Activated CD8-positive, alpha-beta T cell treated with anti-CD3 and anti-CD28 coated beads for 36 hours (primary cell): ENCODE measurements around the gene TELO2. TPM values are rescaled to one million over a fixed set of nuclear protein-coding genes. Genes with fewer than 3 reads are reported as not detected.

Experiments
- ATAC-seq: fragments of 200-7000 bp; cut with Tn5 transposase; one replicate; pipeline ENCODE4 v1.10.0; 2021; ENCODE audit warnings: mild to moderate bottlenecking, moderate library complexity
- CTCF ChIA-PET: fragments of 350-600 bp; sonication (Branson Sonifier 250); formaldehyde crosslinking; loops from one replicate; lab custom pipeline; 2021; ENCODE audit warnings: antibody characterized with exemption; lab: Charles Lee
- POLR2A ChIA-PET: fragments of 350-600 bp; sonication (Branson Sonifier 250); formaldehyde crosslinking; loops from one replicate; lab custom pipeline; 2021; ENCODE audit warnings: antibody characterized with exemption; lab: Charles Lee
- DNase-seq: peaks from one replicate; pipeline ENCODE4 v3.0.0-alpha.2; 2020
- H3K27ac Mint-ChIP-seq: one replicate; pipeline ENCODE4 v1.8.0; 2021; ENCODE audit warnings: mild to moderate bottlenecking, mixed read lengths
- H3K27me3 Mint-ChIP-seq: one replicate; pipeline ENCODE4 v1.8.0; 2021; ENCODE audit warnings: mixed read lengths
- H3K36me3 Mint-ChIP-seq: one replicate; pipeline ENCODE4 v1.8.0; 2021; ENCODE audit warnings: low read depth, mixed read lengths
- H3K4me1 Mint-ChIP-seq: one replicate; pipeline ENCODE4 v1.8.0; 2021; ENCODE audit warnings: low read depth, mixed read lengths
- H3K4me3 Mint-ChIP-seq: one replicate; pipeline ENCODE4 v1.8.0; 2021; ENCODE audit warnings: mild to moderate bottlenecking, moderate library complexity, mixed read lengths
- H3K9me3 Mint-ChIP-seq: one replicate; pipeline ENCODE4 v1.8.0; 2021; ENCODE audit warnings: mixed read lengths
- intact Hi-C: fragments of 100-400 bp; cut with micrococcal nuclease; formaldehyde crosslinking; loops from one replicate; pipeline ENCODE4 v1.10.0; 2022
- total RNA-seq, 2 experiments: library from RNA; stranded (reverse); gene quantifications; one replicate each; pipeline ENCODE4 v1.2.3, GENCODE V29; 2021
- TF ChIP-seq, protein P1 (sequence below): fragments of 200-600 bp; IDR thresholded peaks from one replicate; pipeline ENCODE4 v1.8.0; 2022; ENCODE audit warnings: antibody characterized with exemption, mild to moderate bottlenecking

Gene TELO2
- total RNA-seq, 2 experiments from 2014 or later, result 59.1 to 62.1 TPM

DNA sequence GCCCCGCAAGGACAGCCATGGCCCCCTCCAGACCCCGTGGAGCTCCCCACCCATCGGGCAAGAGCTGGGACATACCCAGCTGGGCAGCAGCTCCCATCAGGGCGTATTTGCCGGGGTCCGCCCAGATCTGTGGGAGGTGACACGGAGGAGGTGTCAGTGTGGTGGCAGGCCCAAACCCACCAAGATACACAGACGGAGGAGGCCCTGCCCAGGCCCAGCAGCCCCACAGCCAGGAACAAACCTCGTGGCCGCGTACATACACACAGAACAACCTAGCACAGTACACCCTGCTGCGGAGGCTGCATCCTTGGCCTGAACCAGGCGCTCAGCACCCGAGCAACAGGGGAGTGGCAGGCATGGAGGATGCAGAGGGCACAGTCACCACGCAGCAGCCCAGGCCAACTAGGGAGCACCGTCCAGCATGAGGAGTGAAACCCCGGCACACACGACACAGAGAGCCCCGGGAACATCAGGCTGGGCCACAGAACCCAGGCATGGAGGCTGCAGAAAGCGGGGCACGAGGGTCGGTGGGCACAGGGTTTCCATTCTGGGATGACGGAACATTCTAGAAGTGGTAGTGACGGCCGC lies 43.9 kb upstream of the TELO2 start:
- TF ChIP-seq, protein P1, sequence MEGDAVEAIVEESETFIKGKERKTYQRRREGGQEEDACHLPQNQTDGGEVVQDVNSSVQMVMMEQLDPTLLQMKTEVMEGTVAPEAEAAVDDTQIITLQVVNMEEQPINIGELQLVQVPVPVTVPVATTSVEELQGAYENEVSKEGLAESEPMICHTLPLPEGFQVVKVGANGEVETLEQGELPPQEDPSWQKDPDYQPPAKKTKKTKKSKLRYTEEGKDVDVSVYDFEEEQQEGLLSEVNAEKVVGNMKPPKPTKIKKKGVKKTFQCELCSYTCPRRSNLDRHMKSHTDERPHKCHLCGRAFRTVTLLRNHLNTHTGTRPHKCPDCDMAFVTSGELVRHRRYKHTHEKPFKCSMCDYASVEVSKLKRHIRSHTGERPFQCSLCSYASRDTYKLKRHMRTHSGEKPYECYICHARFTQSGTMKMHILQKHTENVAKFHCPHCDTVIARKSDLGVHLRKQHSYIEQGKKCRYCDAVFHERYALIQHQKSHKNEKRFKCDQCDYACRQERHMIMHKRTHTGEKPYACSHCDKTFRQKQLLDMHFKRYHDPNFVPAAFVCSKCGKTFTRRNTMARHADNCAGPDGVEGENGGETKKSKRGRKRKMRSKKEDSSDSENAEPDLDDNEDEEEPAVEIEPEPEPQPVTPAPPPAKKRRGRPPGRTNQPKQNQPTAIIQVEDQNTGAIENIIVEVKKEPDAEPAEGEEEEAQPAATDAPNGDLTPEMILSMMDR, result no peak
- H3K36me3 Mint-ChIP-seq, result no peaks in the 10 kb centered on the region
- intact Hi-C loops, result no loop called here
- H3K4me3 Mint-ChIP-seq, result no peak overlapping the region
- ChIA-PET POLR2A (no interaction called here), CTCF (no interaction called here)
- ATAC-seq (no peak), DNase-seq (no peak)
- no peaks in the 10 kb centered on the region for H3K9me3 Mint-ChIP-seq
- no peak overlapping the region for H3K27ac Mint-ChIP-seq
- H3K4me1 Mint-ChIP-seq, result no peaks in the 10 kb centered on the region
- H3K27me3 Mint-ChIP-seq, result no peaks in the 10 kb centered on the region

DNA sequence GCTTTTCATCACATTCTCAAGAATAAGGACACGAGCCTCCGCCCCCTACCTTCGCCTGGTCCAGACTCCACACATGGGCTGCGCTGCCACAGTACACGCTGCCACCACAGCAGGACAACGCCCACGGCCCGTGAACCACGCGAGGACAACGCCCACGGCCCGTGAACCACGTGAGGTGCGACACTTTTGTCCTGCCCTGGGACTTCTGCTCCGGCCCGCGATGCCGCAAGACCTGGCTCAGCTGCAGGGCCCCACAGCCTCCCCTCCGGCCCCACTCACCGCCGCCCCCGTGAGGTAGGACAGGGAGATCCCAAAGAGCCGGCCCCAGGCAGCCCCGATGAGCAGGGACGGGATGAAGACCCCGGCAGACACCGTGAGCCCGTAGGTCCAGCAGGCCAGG lies 42.9 kb upstream of the TELO2 start:
- intact Hi-C loops, result no loop called here
- ChIA-PET CTCF (no interaction called here), POLR2A (interaction anchor here (1.0 kb wide), 1 partner anchor 42 kb away, joined by 3 read pairs; no protein-coding TSS in a partner anchor)
- Mint-ChIP-seq H3K4me1 (no peaks in the 10 kb centered on the region), H3K4me3 (no peak overlapping the region), H3K27me3 (no peaks in the 10 kb centered on the region), H3K36me3 (no peaks in the 10 kb centered on the region), H3K9me3 (no peaks in the 10 kb centered on the region), H3K27ac (no peak overlapping the region)
- no peak for DNase-seq
- TF ChIP-seq, protein P1, result no peak
- no peak for ATAC-seq

DNA sequence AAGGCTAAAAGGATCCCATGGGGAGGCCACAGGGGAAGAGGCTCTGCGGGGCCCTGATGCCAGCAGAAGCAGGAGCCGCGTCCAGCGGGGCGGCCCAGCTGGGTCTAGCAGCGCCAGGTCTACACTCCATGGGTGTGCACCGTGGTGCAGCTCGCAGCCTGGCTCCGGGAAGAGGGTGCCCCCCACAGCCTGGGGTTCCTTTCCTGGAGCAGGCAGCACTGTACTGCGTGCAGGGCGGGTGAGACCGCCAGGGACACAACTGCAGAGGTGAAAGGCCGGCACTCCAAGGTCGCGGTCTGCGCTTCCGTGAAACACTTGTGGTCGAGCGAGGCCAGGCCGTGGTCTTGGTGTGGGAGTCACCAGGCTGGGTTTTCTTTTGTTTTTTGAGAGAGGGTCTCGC lies 42.3 kb upstream of the TELO2 start:
- DNase-seq, result no peak
- no peaks in the 10 kb centered on the region for H3K9me3 Mint-ChIP-seq
- ChIA-PET POLR2A (interaction anchor here (1.0 kb wide), 1 partner anchor 42 kb away, joined by 3 read pairs; no protein-coding TSS in a partner anchor), CTCF (no interaction called here)
- intact Hi-C loops, result no loop called here
- H3K36me3 Mint-ChIP-seq, result no peaks in the 10 kb centered on the region
- no peak overlapping the region for H3K4me3 Mint-ChIP-seq
- TF ChIP-seq, protein P1, result no peak
- no peaks in the 10 kb centered on the region for H3K27me3 Mint-ChIP-seq
- no peak for ATAC-seq
- H3K4me1 Mint-ChIP-seq, result no peaks in the 10 kb centered on the region
- H3K27ac Mint-ChIP-seq, result no peak overlapping the region

DNA sequence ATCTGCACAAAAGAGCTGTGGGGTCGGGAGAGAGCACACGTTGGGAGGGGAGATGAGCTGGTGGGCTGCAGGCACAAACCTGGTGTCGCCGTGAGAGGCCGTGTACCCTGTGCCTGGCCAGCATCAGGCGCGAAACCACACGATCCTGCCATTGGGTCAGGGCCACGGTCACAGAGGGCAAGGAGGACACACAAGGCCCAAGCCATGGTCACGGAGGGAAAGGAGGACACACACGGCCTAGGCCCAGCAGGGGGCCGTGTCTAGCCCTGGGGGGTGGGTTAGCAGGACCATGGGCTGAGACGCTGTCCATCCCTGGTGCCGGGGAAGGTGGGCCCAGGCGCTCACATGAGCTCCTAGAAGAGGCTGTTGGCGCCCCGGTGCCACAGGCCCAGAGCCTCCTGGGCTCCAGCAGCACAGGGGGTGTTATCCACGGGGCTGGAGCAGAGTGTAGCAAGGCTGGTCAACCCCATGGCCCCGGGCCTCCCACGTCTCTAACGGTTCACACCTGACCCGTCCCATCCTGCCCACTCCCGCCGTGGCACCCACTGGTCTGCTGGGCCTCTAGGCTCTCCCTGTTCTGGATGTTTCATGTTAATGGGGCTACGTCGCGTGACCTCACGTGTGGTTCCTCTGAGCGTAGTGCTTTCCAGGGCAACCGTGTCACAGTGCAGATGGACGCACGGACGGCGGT lies 41.3 kb upstream of the TELO2 start:
- CTCF ChIA-PET, result no interaction called here
- no peaks in the 10 kb centered on the region for H3K4me1 Mint-ChIP-seq
- no peaks in the 10 kb centered on the region for H3K9me3 Mint-ChIP-seq
- TF ChIP-seq, protein P1, result no peak
- no peaks in the 10 kb centered on the region for H3K27me3 Mint-ChIP-seq
- POLR2A ChIA-PET, result no interaction called here
- no peak overlapping the region for H3K27ac Mint-ChIP-seq
- intact Hi-C loops, result no loop called here
- no peak for DNase-seq
- H3K4me3 Mint-ChIP-seq, result no peak overlapping the region
- no peaks in the 10 kb centered on the region for H3K36me3 Mint-ChIP-seq
- ATAC-seq, result no peak

DNA sequence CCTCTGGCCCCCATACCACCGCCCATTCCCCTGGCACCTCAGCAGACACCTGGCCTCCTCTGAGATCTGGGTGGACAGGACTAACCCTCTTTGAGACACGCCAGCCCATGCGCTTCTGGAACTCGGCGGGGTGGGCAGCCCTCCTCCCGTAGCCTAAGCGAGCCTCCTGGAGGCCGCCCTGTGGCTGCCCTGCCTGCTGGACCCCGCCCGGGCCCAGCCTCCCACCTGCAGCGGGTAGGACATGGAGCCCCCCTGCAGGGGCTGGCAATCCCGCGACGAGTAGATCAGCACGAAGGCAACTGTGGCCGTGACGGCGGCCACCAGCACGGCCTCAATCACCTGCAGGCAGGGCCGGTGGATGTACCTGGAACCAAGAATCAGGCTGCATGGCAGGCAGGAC lies 40.6 kb upstream of the TELO2 start:
- intact Hi-C loops, result no loop called here
- no peak for ATAC-seq

More for the DNA sequence above, 40.6 kb upstream of the TELO2 start:
- ChIA-PET POLR2A (no interaction called here), CTCF (no interaction called here)
- H3K9me3 Mint-ChIP-seq, result no peaks in the 10 kb centered on the region
- TF ChIP-seq, protein P1, result no peak
- H3K4me3 Mint-ChIP-seq, result no peak overlapping the region
- DNase-seq, result no peak
- H3K27ac Mint-ChIP-seq, result no peak overlapping the region
- H3K27me3 Mint-ChIP-seq, result no peaks in the 10 kb centered on the region
- H3K36me3 Mint-ChIP-seq, result no peaks in the 10 kb centered on the region
- no peaks in the 10 kb centered on the region for H3K4me1 Mint-ChIP-seq
